ENCODE data around the gene CBLN3.

GRCh38 chr14:24430143-24430681 is 744 bp upstream of the CBLN3 start:
- TF ChIP-seq EZH2 (IDR thresholded peaks at IDR 0.05; ENCODE audit: insufficient read depth, poor library complexity, severe bottlenecking) (no peak), EZH2phosphoT487 (IDR thresholded peaks at IDR 0.05; ENCODE audit: insufficient read depth, low read depth) (no peak)

Data from GM23248 (cell line).